GM19463 (cell line): ENCODE measurements around the gene NIN.

Experiments
- ATAC-seq: cut with Tn5 transposase; IDR thresholded peaks from one replicate; pipeline ENCODE4 v1.9.1; 2021; ENCODE audit warnings: mild to moderate bottlenecking, moderate library complexity; ENCODE audit not compliant: unreplicated experiment

The NIN gene

GRCh38 chr14:50830932-50831725 lies at the start of gene NIN:
Gene NIN, minus strand, starts transcription at chr14:50831162. Its CDS starts 9,106 bp downstream, at chr14:50822056.
- peak; percentile 81 for ATAC-seq

GRCh38 chr14:50875359-50876070 lies 44.6 kb upstream of the NIN start:
- peak; percentile 97 for ATAC-seq

- ATAC-seq = no peak
Measured at GRCh38 chr14:50874757-50875156, 43.8 kb upstream of the NIN start.

- no peak for ATAC-seq
Measured at GRCh38 chr14:50871914-50872732, 41.2 kb upstream of the NIN start, which contains the start of gene ABHD12B. Gene ABHD12B, plus strand, starts transcription at chr14:50872053. Its CDS starts 122 bp downstream, at chr14:50872175.

GRCh38 chr14:50871228-50871627 lies 40.3 kb upstream of the NIN start:
- no peak for ATAC-seq

GRCh38 chr14:50865391-50866076 lies 34.6 kb upstream of the NIN start:
- no peak for ATAC-seq

GRCh38 chr14:50864946-50865345 lies 34.0 kb upstream of the NIN start:
- no peak for ATAC-seq

- ATAC-seq = no peak
Measured at GRCh38 chr14:50864237-50864636, 33.3 kb upstream of the NIN start.

- no peak for ATAC-seq
Measured at GRCh38 chr14:50862036-50862570, 31.1 kb upstream of the NIN start.

- ATAC-seq = no peak
Measured at GRCh38 chr14:50860478-50861086, 29.6 kb upstream of the NIN start.

- ATAC-seq = peak; percentile 14
Measured at GRCh38 chr14:50859296-50859624, 28.3 kb upstream of the NIN start.

GRCh38 chr14:50856660-50857059 lies 25.7 kb upstream of the NIN start:
- no peak for ATAC-seq

GRCh38 chr14:50855558-50855957 lies 24.6 kb upstream of the NIN start:
- no peak for ATAC-seq

- no peak for ATAC-seq
Measured at GRCh38 chr14:50854521-50854920, 23.6 kb upstream of the NIN start.

- no peak for ATAC-seq
Measured at GRCh38 chr14:50853891-50854290, 22.9 kb upstream of the NIN start.

- no peak for ATAC-seq
Measured at GRCh38 chr14:50846226-50846880, 15.4 kb upstream of the NIN start.

GRCh38 chr14:50845166-50845565 lies 14.2 kb upstream of the NIN start:
- ATAC-seq = no peak

GRCh38 chr14:50844391-50844790 lies 13.4 kb upstream of the NIN start:
- ATAC-seq = no peak

GRCh38 chr14:50839691-50840090 lies 8.7 kb upstream of the NIN start:
- ATAC-seq = no peak

GRCh38 chr14:50839048-50839447 lies 8.1 kb upstream of the NIN start:
- peak; percentile 72 for ATAC-seq
